ENCODE data around the gene C1orf94.

The C1orf94 gene

GRCh38 chr1:34268311-34268954 is 91.7 kb downstream of the C1orf94 start:
- peaks cover 24% of the 10 kb centered on the region for H3K4me1 ChIP-seq (ENCODE audit: low read length)
- no peak overlapping the region for H2AFZ ChIP-seq (ENCODE audit: low read depth, low read length)
- TF ChIP-seq CTCF (IDR thresholded peaks at IDR 0.05; ENCODE audit: low read depth, low read length) (no peak), EZH2phosphoT487 (IDR thresholded peaks at IDR 0.05; ENCODE audit: low read depth) (no peak)
- H3K27me3 ChIP-seq (ENCODE audit: low read depth, low read length) = no peaks in the 10 kb centered on the region
- no peak overlapping the region for H3K4me3 ChIP-seq (ENCODE audit: low read length)
- no peak overlapping the region for H3K9ac ChIP-seq (ENCODE audit: low read length)
- H3K79me2 ChIP-seq (ENCODE audit: low read length) = no peaks in the 10 kb centered on the region
- no peaks in the 10 kb centered on the region for H4K20me1 ChIP-seq (ENCODE audit: insufficient read depth, low read length)
- no peaks in the 10 kb centered on the region for H3K9me3 ChIP-seq (ENCODE audit: insufficient read depth, low read length)
- no peak overlapping the region for H3K27ac ChIP-seq (ENCODE audit: low read length)
- no peaks in the 10 kb centered on the region for H3K36me3 ChIP-seq (replicated peaks; ENCODE audit: low read depth, low read length)
- peak overlapping the region; percentile 14 for H3K4me2 ChIP-seq (ENCODE audit: low read length)

Measured in OCI-LY3 (cell line).